Measurements from ENCODE around the gene SERPINA9. TPM values are rescaled to one million over a fixed set of nuclear protein-coding genes. Genes with fewer than 3 reads are reported as not detected.

SERPINA9 gene
- total RNA-seq, 2 donors from 2014 or later = not detected

DNA sequence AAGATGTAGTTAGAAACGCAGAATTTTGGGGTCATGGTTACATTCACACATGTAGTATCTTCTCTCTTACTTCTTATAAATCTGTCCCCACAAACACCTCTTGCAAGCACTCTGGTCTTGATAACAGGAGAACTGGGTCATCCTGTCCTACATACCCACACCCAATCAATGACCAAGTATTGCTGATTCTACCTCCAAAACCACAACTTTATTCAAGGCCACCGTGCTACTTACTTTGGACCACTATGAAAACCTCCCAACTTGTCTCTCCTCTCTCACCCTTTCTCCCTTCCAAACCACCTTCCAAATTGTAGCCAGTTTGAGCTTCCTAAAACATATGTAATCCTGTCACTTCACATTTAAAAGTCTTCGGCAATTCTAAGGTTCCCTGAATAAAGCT lies 28.8 kb downstream of the SERPINA9 start:
- no peaks in the 10 kb centered on the region for H3K4me1 ChIP-seq
- no peak overlapping the region for H3K9ac ChIP-seq (ENCODE audit: low read depth in 2 of 2, low read length in 2 of 2)
- H3K4me3 ChIP-seq = no peak overlapping the region
- H3K36me3 ChIP-seq = no peaks in the 10 kb centered on the region
- no peaks in the 10 kb centered on the region for H3K27me3 ChIP-seq
- no peak for DNase-seq
- no peaks in the 10 kb centered on the region for H3K9me3 ChIP-seq
- intact Hi-C loops (cut with DNase I) = no loop called here
- TF ChIP-seq, protein P1, sequence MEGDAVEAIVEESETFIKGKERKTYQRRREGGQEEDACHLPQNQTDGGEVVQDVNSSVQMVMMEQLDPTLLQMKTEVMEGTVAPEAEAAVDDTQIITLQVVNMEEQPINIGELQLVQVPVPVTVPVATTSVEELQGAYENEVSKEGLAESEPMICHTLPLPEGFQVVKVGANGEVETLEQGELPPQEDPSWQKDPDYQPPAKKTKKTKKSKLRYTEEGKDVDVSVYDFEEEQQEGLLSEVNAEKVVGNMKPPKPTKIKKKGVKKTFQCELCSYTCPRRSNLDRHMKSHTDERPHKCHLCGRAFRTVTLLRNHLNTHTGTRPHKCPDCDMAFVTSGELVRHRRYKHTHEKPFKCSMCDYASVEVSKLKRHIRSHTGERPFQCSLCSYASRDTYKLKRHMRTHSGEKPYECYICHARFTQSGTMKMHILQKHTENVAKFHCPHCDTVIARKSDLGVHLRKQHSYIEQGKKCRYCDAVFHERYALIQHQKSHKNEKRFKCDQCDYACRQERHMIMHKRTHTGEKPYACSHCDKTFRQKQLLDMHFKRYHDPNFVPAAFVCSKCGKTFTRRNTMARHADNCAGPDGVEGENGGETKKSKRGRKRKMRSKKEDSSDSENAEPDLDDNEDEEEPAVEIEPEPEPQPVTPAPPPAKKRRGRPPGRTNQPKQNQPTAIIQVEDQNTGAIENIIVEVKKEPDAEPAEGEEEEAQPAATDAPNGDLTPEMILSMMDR (IDR thresholded peaks at IDR 0.05) = no peak
- H3K27ac ChIP-seq = no peak overlapping the region

DNA sequence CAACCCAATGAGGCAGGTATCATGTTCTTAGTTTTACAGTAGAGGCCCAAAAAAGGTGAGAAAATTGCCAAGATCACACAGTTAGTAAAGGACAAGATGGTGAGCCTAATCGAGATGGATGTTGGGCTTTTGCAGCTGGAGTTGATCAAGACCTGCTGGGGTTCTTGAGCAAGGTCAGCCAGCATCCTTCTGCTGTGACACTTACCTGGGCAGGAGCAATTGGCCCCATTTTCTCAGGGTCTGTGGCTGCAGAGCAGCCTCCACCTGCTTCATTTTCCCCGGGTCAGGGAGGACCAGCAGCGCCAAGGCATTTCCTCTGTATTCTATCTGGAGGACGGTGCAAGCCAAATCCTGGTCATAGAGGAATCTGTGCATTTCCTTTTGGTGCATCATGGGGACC lies 29.9 kb downstream of the SERPINA9 start:
- no peak overlapping the region for H3K27ac ChIP-seq
- no peak overlapping the region for H3K4me3 ChIP-seq
- H3K9me3 ChIP-seq = no peaks in the 10 kb centered on the region
- H3K27me3 ChIP-seq = no peaks in the 10 kb centered on the region
- H3K9ac ChIP-seq (ENCODE audit: low read depth in 2 of 2, low read length in 2 of 2) = no peak overlapping the region
- H3K4me1 ChIP-seq = no peaks in the 10 kb centered on the region
- intact Hi-C loops (cut with DNase I) = no loop called here
- no peaks in the 10 kb centered on the region for H3K36me3 ChIP-seq
- DNase-seq = no peak
- TF ChIP-seq, protein P1 (IDR thresholded peaks at IDR 0.05) = no peak

DNA sequence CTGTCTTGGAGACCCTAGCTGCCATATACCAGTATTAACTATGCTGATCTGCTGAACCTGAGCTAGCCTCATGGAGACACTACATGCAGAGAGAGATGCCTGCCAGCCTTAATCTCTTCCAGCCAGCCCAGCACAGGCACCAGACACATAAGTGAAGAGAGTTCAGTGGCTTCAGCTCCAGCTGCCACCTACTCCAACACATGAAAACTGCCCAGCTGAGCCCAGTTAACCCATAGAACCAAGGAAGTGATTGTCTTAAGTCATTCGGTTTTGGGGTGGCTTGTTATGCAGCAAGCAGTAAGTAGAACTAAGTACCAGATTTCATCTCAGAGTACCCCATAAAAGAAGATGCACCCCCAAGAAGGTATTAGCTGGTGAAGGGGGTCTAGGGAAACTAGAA lies 31.0 kb downstream of the SERPINA9 start:
- Histone ChIP-seq H3K4me1 (no peaks in the 10 kb centered on the region), H3K9me3 (no peaks in the 10 kb centered on the region), H3K36me3 (no peaks in the 10 kb centered on the region), H3K4me3 (no peak overlapping the region), H3K27ac (no peak overlapping the region), H3K9ac (ENCODE audit: low read depth in 2 of 2, low read length in 2 of 2) (no peak overlapping the region), H3K27me3 (no peaks in the 10 kb centered on the region)
- TF ChIP-seq, protein P1 (IDR thresholded peaks at IDR 0.05) = no peak
- intact Hi-C loops (cut with DNase I) = no loop called here
- no peak for DNase-seq

DNA sequence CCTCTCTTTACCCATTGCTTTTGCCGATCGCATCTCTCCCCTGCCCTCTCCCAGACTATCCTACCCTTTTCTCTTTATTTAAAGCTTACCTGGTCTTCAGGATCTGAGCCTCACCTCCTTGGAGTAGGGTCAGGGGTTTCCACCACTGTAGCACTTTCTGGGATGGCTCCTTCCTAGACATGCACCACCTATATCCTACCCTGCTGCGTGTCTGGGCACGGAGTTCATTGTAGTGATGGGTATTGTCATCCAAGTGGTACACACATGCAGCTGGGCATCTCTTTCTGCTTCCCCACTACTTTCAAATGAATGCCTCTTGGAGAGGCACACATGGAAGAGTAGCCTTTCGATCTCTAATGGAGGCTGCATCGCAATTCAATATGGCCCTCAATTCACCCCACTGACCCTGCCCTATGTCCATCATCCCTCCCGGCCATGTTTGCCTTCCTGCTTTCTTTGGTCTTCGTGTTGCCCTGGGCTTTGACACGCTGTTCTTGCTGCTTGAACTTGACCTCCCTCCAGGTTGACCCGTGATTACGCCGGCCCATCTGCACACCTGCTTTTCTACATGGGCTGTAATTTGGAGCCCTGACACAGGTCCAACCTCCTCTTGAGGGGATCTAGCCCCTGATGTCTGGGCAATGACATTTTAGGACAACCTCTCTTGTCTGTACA lies 34.3 kb downstream of the SERPINA9 start:
- no peaks in the 10 kb centered on the region for H3K4me1 ChIP-seq
- no peak overlapping the region for H3K9ac ChIP-seq (ENCODE audit: low read depth in 2 of 2, low read length in 2 of 2)
- H3K27ac ChIP-seq = no peak overlapping the region
- H3K9me3 ChIP-seq = no peaks in the 10 kb centered on the region
- no peak overlapping the region for H3K4me3 ChIP-seq
- TF ChIP-seq, protein P1 (IDR thresholded peaks at IDR 0.05) = no peak
- no peak for DNase-seq
- no peaks in the 10 kb centered on the region for H3K36me3 ChIP-seq
- H3K27me3 ChIP-seq = no peaks in the 10 kb centered on the region
- intact Hi-C loops (cut with DNase I) = no loop called here

DNA sequence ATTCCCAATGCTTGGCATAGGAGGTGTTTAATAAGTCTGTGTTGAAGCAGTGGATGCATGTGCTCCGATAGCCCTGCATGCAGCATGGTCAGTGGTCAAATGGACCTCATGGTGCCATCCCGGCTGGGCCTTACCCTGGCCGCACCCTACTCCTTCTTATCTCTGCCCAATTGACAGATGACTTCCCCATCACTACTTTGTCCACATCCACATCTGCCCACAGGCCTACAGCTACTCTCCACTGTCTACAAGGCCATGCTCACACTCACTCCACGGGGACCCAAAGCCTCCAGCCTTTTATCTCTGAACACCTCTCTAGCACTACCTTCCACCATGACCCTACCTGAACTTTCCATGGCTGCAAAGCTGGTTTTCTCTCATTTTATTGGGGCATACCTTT lies 34.9 kb downstream of the SERPINA9 start:
- no peaks in the 10 kb centered on the region for H3K36me3 ChIP-seq
- no peak overlapping the region for H3K4me3 ChIP-seq
- no peak overlapping the region for H3K9ac ChIP-seq (ENCODE audit: low read depth in 2 of 2, low read length in 2 of 2)
- intact Hi-C loops (cut with DNase I) = no loop called here
- H3K27ac ChIP-seq = no peak overlapping the region
- H3K27me3 ChIP-seq = no peaks in the 10 kb centered on the region
- no peak for DNase-seq
- H3K4me1 ChIP-seq = no peaks in the 10 kb centered on the region
- TF ChIP-seq, protein P1 (IDR thresholded peaks at IDR 0.05) = no peak
- no peaks in the 10 kb centered on the region for H3K9me3 ChIP-seq
